Measurements from ENCODE around the gene F12.

DNA sequence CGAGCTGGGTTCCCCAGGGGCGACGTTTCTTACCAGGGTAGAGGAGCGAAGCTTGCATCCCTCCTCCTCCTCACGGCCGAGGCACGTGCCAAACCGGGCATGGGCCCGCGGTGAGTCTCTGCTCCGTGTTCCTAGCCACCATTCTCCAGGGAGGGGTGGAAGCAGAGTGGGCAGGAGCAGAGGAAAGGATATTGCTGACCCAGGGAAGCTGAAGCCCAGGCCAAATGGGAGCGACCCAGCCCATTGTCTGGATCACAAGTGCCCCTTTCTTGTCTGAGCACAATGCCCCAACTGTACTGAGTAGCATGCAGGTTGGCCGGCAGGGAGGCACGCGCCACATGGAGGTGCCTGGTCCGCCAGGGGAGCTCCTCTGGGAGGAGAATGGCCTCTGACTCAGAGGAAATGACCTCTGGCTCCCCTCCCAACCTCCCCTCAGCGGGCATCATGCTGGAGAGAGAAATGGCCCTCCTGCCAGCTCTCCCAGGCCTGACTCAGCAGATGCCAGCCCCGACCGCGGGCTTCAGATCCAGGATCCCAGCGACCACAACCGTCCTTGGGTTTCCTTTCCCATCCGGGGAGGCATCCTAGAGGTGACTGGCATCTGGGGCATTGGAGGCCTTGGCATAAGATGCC is 38.4 kb upstream of the F12 start:
- TF ChIP-seq CTCF (IDR thresholded peaks at IDR 0.05; ENCODE audit: low read length) (no peak), EZH2 (IDR thresholded peaks at IDR 0.05; ENCODE audit: borderline replicate concordance, low read length) (no peak)

Measured in OCI-LY1 (cell line).